CD4-positive, alpha-beta T cell treated with Interleukin-10 for 1 hour (primary cell): ENCODE data around the gene MCTS1.
"Not testable (repeated sequence)": the region's sequence is repeated elsewhere in the genome, so short reads cannot be mapped to it uniquely, and the experiment has no call there.

Source experiments
- DNase-seq: peaks from one replicate; pipeline ENCODE4 v3.0.0-alpha.2; 2020

Gene MCTS1

GRCh38 chrX:120603707-120604360 is at the start of gene MCTS1:
Gene MCTS1, plus strand, starts transcription at chrX:120604101. Its CDS starts 136 bp downstream, at chrX:120604237.
- peak; percentile 90 for DNase-seq

GRCh38 chrX:120556251-120556650 is 47.6 kb upstream of the MCTS1 start:
- no peak for DNase-seq

- DNase-seq: peak; percentile 19
Measured at GRCh38 chrX:120559804-120560203, 44.1 kb upstream of the MCTS1 start.

GRCh38 chrX:120560405-120560841 is 43.5 kb upstream of the MCTS1 start:
- peak; percentile 40 for DNase-seq

- peak; percentile 93 for DNase-seq
Measured at GRCh38 chrX:120560842-120561633, 42.9 kb upstream of the MCTS1 start, which contains the start of gene CUL4B. Gene CUL4B, minus strand, starts transcription at chrX:120560962. Its CDS starts 324 bp downstream, at chrX:120560638.

- no peak for DNase-seq
Measured at GRCh38 chrX:120561634-120562568, 42.0 kb upstream of the MCTS1 start.

GRCh38 chrX:120562569-120562926 is 41.4 kb upstream of the MCTS1 start:
- DNase-seq: no peak

GRCh38 chrX:120564925-120565324 is 39.0 kb upstream of the MCTS1 start:
- no peak for DNase-seq

- no peak for DNase-seq
Measured at GRCh38 chrX:120566817-120567216, 37.1 kb upstream of the MCTS1 start.

GRCh38 chrX:120568035-120568434 is 35.9 kb upstream of the MCTS1 start:
- DNase-seq: no peak

- DNase-seq: no peak
Measured at GRCh38 chrX:120568609-120569008, 35.3 kb upstream of the MCTS1 start.

GRCh38 chrX:120570011-120570600 is 33.8 kb upstream of the MCTS1 start:
- no peak for DNase-seq

GRCh38 chrX:120573806-120574205 is 30.1 kb upstream of the MCTS1 start:
- DNase-seq: not testable (repeated sequence)

GRCh38 chrX:120575379-120576114 is 28.4 kb upstream of the MCTS1 start:
- no peak for DNase-seq

GRCh38 chrX:120585702-120586101 is 18.2 kb upstream of the MCTS1 start:
- no peak for DNase-seq

GRCh38 chrX:120604361-120604782 is 471 bp downstream of the MCTS1 start:
- DNase-seq: peak; percentile 55

GRCh38 chrX:120612086-120612485 is 8.2 kb downstream of the MCTS1 start:
- no peak for DNase-seq

- no peak for DNase-seq
Measured at GRCh38 chrX:120614816-120615215, 10.9 kb downstream of the MCTS1 start.

- no peak for DNase-seq
Measured at GRCh38 chrX:120617996-120618630, 14.2 kb downstream of the MCTS1 start.

- no peak for DNase-seq
Measured at GRCh38 chrX:120625371-120625770, 21.5 kb downstream of the MCTS1 start.
